ENCODE results near the gene KANSL1. TPM values are rescaled to one million over a fixed set of nuclear protein-coding genes. Genes with fewer than 3 reads are reported as not detected.

KANSL1 gene
- polyA plus RNA-seq, 3 donors: 3.1 to 31.9 (median 4.6) TPM

DNA sequence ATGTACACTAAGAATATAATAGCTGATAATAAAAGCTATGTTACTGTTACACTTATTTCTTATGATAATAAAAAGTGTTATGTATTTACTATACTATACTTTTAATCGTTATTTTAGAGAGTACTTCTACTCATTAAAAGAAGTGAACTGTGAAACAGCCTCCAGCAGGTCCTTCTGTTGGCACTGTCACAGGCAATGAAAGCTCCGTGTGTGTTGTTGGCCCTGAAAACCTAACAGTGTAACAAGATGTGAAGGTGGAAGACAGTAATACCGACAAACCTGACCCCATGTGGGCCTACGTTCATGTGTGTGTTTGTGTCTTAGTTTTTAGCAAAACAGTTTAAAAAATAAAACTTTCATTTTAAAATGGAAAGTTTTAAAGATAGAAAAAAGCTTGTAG is 102.4 kb downstream of the KANSL1 start:
- Histone ChIP-seq H3K9ac (ENCODE audit: insufficient read depth, low read length, poor library complexity, severe bottlenecking) (no peak overlapping the region), H3K4me1 (ENCODE audit: control insufficient read depth in 1 of 2, insufficient read depth in 2 of 2, low read length in 2 of 2) (no peaks in the 10 kb centered on the region), H4K20me1 (ENCODE audit: insufficient read depth, low read length) (peaks cover 99% of the 10 kb centered on the region), H3K4me3 (replicated peaks in 1 of 3; ENCODE audit: low read depth in 2 of 3, low read length in 3 of 3) (no peak overlapping the region), H3K4me2 (replicated peaks; ENCODE audit: extremely low read depth, low read length, poor library complexity, severe bottlenecking) (no peak overlapping the region), H3K36me3 (replicated peaks in 1 of 2; ENCODE audit: control insufficient read depth in 1 of 2, insufficient read depth in 2 of 2, low read length in 2 of 2) (peaks cover 38 to 74% of the 10 kb centered on the region in 2 donors), H2AFZ (ENCODE audit: insufficient read depth, low read depth, low read length, poor library complexity, severe bottlenecking) (no peak overlapping the region), H3K27me3 (ENCODE audit: control insufficient read depth in 2 of 2, insufficient read depth in 2 of 2, low read length in 2 of 2) (no peaks in the 10 kb centered on the region), H3K9me3 (replicated peaks in 1 of 2; ENCODE audit: control insufficient read depth in 1 of 2, insufficient read depth in 1 of 2, low read length in 2 of 2) (no peaks in the 10 kb centered on the region), H3K79me2 (ENCODE audit: insufficient read depth, low read length) (peaks cover 94% of the 10 kb centered on the region), H3K27ac (ENCODE audit: low read depth in 1 of 2, low read length in 2 of 2) (no peak overlapping the region)
- TF ChIP-seq CTCF (IDR thresholded peaks at IDR 0.05): no peak
- intact Hi-C loops (cut with micrococcal nuclease): no loop called here
- Mint-ChIP-seq H3K27ac (no peak overlapping the region), H3K4me3 (no peak overlapping the region), H3K36me3 (peaks cover 34 to 36% of the 10 kb centered on the region in 2 donors), H3K9me3 (no peaks in the 10 kb centered on the region), H3K4me1 (peaks cover 4% of the 10 kb centered on the region), H3K27me3 (ENCODE audit: low read depth in 3 of 3) (no peaks in the 10 kb centered on the region)
- no peak for DNase-seq
- WGBS (ENCODE audit: insufficient coverage): no CpG with 5 or more reads among the region's 4 CpGs

DNA sequence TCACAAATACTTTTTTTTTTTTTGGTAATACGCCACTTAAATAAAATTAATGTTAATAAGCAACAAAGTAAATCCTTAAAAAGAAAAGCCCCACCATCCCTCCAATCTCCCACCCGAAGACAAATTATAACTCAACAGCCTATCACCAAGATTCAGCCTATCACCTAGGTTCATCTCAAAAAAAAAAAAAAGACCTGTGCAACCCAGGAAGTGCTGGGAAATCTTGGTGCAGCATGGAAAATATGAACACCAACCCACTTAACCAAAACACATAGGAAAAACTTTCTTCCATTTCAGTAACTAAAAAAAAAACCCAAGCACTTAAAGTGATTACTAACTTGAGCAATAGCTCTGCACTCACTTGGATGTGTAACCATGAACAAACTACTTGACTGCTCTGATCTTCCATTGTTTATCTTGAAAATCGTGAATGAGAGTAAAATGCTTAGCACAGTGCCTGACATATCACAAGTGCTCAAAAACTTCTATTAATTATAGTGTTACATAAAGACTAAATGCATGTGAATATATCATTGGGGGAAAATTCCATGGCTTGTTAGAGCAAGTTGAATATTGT is 103.8 kb downstream of the KANSL1 start:
- H4K20me1 ChIP-seq (ENCODE audit: insufficient read depth, low read length): peaks cover 98% of the 10 kb centered on the region
- TF ChIP-seq CTCF (IDR thresholded peaks at IDR 0.05): no peak
- Mint-ChIP-seq H3K9me3 (no peaks in the 10 kb centered on the region), H3K36me3 (peaks cover 32 to 34% of the 10 kb centered on the region in 2 donors), H3K27ac (peak overlapping the region in 2 of 7 donors; percentile 18 to 61), H3K4me3 (no peak overlapping the region), H3K27me3 (ENCODE audit: low read depth in 3 of 3) (no peaks in the 10 kb centered on the region), H3K4me1 (peaks cover 4% of the 10 kb centered on the region)
- no peaks in the 10 kb centered on the region for H3K9me3 ChIP-seq (replicated peaks in 1 of 2; ENCODE audit: control insufficient read depth in 1 of 2, insufficient read depth in 1 of 2, low read length in 2 of 2)
- no peak overlapping the region for H3K4me2 ChIP-seq (replicated peaks; ENCODE audit: extremely low read depth, low read length, poor library complexity, severe bottlenecking)
- intact Hi-C loops (cut with micrococcal nuclease): no loop called here
- H3K9ac ChIP-seq (ENCODE audit: insufficient read depth, low read length, poor library complexity, severe bottlenecking): no peak overlapping the region
- H3K27me3 ChIP-seq (ENCODE audit: control insufficient read depth in 2 of 2, insufficient read depth in 2 of 2, low read length in 2 of 2): no peaks in the 10 kb centered on the region
- H3K36me3 ChIP-seq (replicated peaks in 1 of 2; ENCODE audit: control insufficient read depth in 1 of 2, insufficient read depth in 2 of 2, low read length in 2 of 2): peaks cover 36 to 80% of the 10 kb centered on the region in 2 donors
- no peaks in the 10 kb centered on the region for H3K4me1 ChIP-seq (ENCODE audit: control insufficient read depth in 1 of 2, insufficient read depth in 2 of 2, low read length in 2 of 2)
- H3K4me3 ChIP-seq (replicated peaks in 1 of 3; ENCODE audit: low read depth in 2 of 3, low read length in 3 of 3): no peak overlapping the region
- DNase-seq: no peak
- no peak overlapping the region for H3K27ac ChIP-seq (ENCODE audit: low read depth in 1 of 2, low read length in 2 of 2)
- H3K79me2 ChIP-seq (ENCODE audit: insufficient read depth, low read length): peaks cover 94% of the 10 kb centered on the region
- WGBS (ENCODE audit: insufficient coverage): no CpG with 5 or more reads among the region's 3 CpGs
- no peak overlapping the region for H2AFZ ChIP-seq (ENCODE audit: insufficient read depth, low read depth, low read length, poor library complexity, severe bottlenecking)

All from CD14-positive monocyte (primary cell).